Stimulated activated naive CD4-positive, alpha-beta T cell treated with Interleukin-2 at 50 U/mL for 16 hours (primary cell): ENCODE data around the gene SEMA7A.
"Not testable (repeated sequence)": the region's sequence is repeated elsewhere in the genome, so short reads cannot be mapped to it uniquely, and the experiment has no call there.

Source experiments
- DNase-seq: peaks from one replicate; lab custom pipeline; 2025; lab: John Stamatoyannopoulos, UW

SEMA7A gene

GRCh38 chr15:74399511-74400312 is 34.0 kb downstream of the SEMA7A start:
- DNase-seq: peak; percentile 19

GRCh38 chr15:74399100-74399499 is 34.7 kb downstream of the SEMA7A start:
- DNase-seq: no peak

GRCh38 chr15:74398183-74398582 is 35.6 kb downstream of the SEMA7A start:
- no peak for DNase-seq

- no peak for DNase-seq
Observed at GRCh38 chr15:74397239-74398068, 36.3 kb downstream of the SEMA7A start.

GRCh38 chr15:74396445-74397238 is 37.1 kb downstream of the SEMA7A start:
- DNase-seq: peak; percentile 48

- no peak for DNase-seq
Observed at GRCh38 chr15:74396146-74396438, 37.7 kb downstream of the SEMA7A start.

- no peak for DNase-seq
Observed at GRCh38 chr15:74395319-74396145, 38.2 kb downstream of the SEMA7A start.

- DNase-seq: no peak
Observed at GRCh38 chr15:74394090-74394846, 39.5 kb downstream of the SEMA7A start.

- DNase-seq: no peak
Observed at GRCh38 chr15:74393423-74393822, 40.3 kb downstream of the SEMA7A start.

- DNase-seq: no peak
Observed at GRCh38 chr15:74392902-74393301, 40.9 kb downstream of the SEMA7A start.

GRCh38 chr15:74392451-74392830 is 41.3 kb downstream of the SEMA7A start:
- DNase-seq: no peak

- no peak for DNase-seq
Observed at GRCh38 chr15:74391582-74392450, 41.9 kb downstream of the SEMA7A start.

GRCh38 chr15:74390647-74391288 is 43.0 kb downstream of the SEMA7A start:
- no peak for DNase-seq

- DNase-seq: not testable (repeated sequence)
Observed at GRCh38 chr15:74390049-74390646, 43.6 kb downstream of the SEMA7A start.

GRCh38 chr15:74389241-74390048 is 44.3 kb downstream of the SEMA7A start:
- no peak for DNase-seq

- no peak for DNase-seq
Observed at GRCh38 chr15:74388363-74388951, 45.3 kb downstream of the SEMA7A start.

- no peak for DNase-seq
Observed at GRCh38 chr15:74387621-74388362, 46.0 kb downstream of the SEMA7A start.
